ENCODE measurements around the gene JPT1.
"Not testable (repeated sequence)": the region's sequence is repeated elsewhere in the genome, so short reads cannot be mapped to it uniquely, and the experiment has no call there.

DNA sequence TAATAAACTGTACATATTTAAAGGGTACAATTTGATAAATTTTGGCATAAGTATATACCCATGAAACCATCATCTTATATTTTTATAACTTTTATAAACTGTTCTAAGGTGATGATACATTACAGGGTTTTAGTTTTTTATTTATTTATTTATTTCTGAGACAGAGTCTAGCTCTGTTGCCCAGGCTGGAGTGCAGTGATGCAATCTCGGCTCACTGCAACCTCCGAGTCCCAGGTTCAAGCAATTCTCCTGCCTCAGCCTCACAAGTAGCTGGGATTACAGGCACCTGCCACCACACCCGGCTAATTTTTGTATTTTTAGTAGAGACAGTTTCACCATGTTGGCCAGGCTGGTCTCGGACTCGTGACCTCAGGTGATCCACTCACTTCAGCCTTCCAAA is 26.4 kb downstream of the JPT1 start:
- TF ChIP-seq POLR2A (IDR thresholded peaks at IDR 0.05): not testable (repeated sequence)
- TF ChIP-seq, protein P1, sequence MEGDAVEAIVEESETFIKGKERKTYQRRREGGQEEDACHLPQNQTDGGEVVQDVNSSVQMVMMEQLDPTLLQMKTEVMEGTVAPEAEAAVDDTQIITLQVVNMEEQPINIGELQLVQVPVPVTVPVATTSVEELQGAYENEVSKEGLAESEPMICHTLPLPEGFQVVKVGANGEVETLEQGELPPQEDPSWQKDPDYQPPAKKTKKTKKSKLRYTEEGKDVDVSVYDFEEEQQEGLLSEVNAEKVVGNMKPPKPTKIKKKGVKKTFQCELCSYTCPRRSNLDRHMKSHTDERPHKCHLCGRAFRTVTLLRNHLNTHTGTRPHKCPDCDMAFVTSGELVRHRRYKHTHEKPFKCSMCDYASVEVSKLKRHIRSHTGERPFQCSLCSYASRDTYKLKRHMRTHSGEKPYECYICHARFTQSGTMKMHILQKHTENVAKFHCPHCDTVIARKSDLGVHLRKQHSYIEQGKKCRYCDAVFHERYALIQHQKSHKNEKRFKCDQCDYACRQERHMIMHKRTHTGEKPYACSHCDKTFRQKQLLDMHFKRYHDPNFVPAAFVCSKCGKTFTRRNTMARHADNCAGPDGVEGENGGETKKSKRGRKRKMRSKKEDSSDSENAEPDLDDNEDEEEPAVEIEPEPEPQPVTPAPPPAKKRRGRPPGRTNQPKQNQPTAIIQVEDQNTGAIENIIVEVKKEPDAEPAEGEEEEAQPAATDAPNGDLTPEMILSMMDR (IDR thresholded peaks at IDR 0.05): not testable (repeated sequence)

Measured in vagina (tissue), 2 donors.